Measurements from ENCODE around the gene FAM221B.

Gene FAM221B, protein sequence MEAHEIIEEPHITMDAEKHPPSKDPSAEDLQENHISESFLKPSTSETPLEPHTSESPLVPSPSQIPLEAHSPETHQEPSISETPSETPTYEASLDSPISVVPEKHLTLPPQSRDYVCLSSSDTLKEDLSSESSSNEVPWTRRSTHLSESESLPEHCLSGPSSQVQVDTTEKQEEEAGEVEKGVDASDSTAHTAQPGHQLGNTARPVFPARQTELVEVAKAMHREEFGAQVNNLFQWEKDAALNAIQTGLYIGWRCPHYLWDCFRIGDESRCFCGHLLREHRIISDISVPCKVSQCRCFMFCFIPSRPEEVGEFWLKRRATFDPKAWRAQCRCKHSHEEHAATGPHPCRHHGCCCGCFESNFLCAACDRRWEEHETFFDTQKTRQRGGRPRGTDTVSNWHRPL

GRCh38 chr9:35828716-35829083 lies at the start of gene FAM221B:
FAM221B (minus strand) TSS chr9:35828732; CDS start chr9:35826161, 2,571 bp downstream.
- DNase-seq: peak in 1 of 2 experiments; percentile 39

GRCh38 chr9:35872505-35872904 lies 44.0 kb upstream of the FAM221B start:
- DNase-seq: no peak

- DNase-seq: no peak
Observed at GRCh38 chr9:35871545-35871944, 43.0 kb upstream of the FAM221B start.

- DNase-seq: no peak
Observed at GRCh38 chr9:35870351-35870923, 41.9 kb upstream of the FAM221B start, which contains the start of gene OR13J1. OR13J1 (minus strand) TSS chr9:35870401; CDS start chr9:35870401, 0 bp downstream.

- DNase-seq: no peak
Observed at GRCh38 chr9:35869621-35870216, 41.2 kb upstream of the FAM221B start.

DNA sequence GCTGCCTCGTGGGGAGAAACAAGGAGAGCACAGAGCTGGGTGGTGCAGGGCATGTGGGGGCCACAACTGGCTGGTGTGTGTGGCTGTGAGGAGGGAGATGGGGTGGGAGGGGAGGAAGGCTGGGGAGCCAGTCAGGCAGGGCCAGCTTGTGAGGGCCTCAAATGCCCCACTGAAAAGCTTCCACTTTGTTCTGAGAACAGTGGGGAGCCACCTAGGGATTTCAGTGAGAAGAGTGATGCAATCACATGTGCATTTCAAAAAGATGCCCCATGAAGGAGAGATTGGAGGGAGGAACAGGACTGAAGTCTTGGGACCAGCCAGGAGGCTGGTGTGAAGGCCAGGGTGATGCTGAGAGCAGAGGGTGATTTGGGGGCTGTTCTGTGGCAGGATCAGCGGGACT lies 40.4 kb upstream of the FAM221B start:
- DNase-seq: no peak

DNA sequence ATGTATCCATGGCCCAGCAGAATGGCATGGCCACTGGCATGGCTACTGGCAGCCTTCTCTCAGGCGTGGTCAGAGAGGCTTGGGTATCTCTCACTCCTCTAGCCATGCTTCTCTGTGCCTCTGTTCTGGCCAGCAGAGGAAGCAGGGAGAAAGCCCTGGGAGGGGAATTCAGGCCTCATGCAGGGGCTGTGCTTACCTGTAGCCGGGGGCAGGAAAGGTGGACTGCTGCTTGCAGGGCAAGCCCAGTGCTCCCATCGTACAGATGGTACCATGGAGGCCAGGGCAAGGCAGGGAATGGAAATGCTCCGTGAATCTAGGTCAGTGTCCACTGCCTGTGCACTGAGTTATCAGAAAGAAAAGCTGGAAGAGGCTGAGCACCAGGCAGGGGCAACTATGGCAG lies 39.0 kb upstream of the FAM221B start:
- DNase-seq: no peak

DNA sequence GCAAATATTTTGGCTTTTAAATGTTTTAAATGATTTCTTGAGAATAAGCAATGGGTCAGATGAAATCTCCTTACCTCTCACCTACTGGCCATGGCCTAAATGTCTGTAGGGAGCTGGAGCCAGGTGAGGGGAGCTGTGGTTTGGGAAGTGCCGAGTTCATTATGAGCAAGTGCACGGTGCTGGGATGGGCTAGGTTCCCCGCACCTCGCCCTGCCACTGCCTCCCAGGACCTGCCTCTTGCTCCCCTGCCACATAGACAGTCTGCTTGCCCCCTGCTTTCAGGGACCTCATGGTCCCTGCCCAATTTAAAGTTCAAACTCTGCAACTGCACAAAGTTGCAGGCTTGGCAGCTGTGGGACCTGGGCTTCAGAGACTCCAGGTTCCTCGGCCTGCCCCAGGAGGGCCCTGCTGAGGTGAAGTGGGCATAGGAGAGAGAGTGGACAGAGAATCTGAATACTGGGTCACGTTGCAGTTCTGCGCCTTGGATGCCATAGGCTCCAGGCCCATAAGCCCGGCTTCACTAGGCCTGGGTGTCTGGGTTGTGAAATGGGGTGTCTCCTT lies 36.2 kb upstream of the FAM221B start:
- DNase-seq: no peak

- DNase-seq: no peak
Observed at GRCh38 chr9:35863583-35863982, 35.1 kb upstream of the FAM221B start.

GRCh38 chr9:35862328-35862727 lies 33.8 kb upstream of the FAM221B start:
- no peak for DNase-seq

DNA sequence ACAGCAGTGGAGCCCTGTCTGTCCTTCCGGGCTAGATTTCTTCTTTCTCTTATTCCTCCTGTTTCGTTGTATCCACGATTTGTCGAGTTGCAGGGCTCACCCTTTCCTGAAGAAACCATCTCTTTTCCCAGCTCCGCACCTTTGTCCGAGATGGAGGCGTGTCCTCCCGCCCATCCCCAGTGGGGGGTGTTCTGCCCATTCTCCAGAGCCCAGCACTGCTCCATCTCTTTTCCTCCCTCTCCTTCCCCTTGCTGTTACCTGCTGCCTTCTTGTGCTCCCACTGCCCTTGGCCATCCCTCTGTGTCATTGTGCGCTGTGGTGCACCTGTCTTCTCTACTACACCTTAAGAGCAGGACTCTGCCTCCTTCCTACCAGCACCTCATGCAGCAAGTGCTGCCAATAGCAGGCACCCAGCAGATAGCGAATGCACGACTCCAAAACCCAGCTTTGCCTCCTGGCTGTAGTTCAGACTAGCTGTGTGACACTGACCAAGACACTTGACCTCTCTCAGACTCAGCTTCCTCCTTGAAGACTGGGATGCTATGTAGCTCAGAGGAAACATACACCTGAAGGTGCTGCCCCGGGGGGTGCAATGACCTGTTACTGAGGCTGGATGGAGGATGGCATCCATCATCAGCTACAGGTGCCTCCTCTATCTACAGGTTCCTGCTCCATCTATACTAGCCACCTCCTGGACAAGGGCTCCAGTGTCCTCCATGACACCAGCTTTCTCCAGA lies 32.8 kb upstream of the FAM221B start:
- DNase-seq: no peak

GRCh38 chr9:35859990-35860339 lies 31.4 kb upstream of the FAM221B start:
- DNase-seq: no peak

- DNase-seq: no peak
Observed at GRCh38 chr9:35859310-35859989, 30.9 kb upstream of the FAM221B start.

- no peak for DNase-seq
Observed at GRCh38 chr9:35858458-35858857, 29.9 kb upstream of the FAM221B start.

GRCh38 chr9:35856882-35857281 lies 28.4 kb upstream of the FAM221B start:
- DNase-seq: no peak

DNA sequence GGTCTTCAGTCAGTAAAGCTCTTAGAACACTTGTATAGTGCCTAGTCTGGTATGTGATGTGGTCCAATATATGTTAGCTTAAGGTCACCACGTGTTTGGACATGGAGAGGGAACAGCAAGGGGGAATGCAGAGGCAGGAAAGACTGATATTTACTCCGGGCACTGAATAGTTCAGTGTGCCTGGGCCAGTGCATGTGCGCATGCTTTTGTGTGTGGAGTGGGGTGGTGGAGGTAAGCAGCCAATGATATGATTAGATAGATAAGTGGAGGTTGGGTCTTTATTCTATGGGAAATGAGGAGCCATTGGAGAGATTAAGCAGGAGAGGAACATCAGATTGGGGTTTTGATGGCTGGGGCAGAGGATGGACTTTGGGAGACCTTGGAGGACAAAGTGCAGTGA lies 27.7 kb upstream of the FAM221B start:
- DNase-seq: no peak

GRCh38 chr9:35854091-35854762 lies 25.7 kb upstream of the FAM221B start:
- DNase-seq: no peak

GRCh38 chr9:35852876-35853865 lies 24.6 kb upstream of the FAM221B start:
- no peak for DNase-seq

DNA sequence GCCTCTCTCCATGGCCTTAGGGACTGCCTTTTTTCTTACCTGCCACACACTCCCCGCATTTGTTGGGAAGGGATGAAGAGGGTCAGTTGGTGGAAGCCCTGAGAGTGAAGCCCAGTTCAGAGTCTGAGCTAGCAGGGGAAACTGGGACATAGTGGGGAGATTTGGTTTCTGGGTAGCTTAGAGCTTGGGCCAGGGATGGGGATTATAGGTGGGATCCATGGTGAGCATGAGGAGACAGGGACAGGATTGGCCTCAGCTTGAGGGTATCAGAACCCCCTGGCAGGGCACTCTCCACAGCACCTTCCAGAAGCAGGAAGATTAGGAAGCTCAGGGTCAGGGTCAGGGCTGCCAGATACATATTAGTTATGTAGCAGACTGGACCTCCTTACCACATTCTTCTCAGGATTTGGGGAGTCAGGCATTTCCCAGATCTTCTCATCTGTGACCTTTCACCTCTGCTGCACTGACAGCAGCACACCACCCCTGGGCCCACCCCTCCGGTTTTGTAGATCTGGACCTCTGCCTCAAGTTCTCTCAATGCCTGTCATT lies 23.8 kb upstream of the FAM221B start:
- DNase-seq: no peak

GRCh38 chr9:35847792-35848572 lies 19.4 kb upstream of the FAM221B start:
- DNase-seq: no peak
